Pons (tissue), 1 donor: ENCODE results near the gene OR51I2.

ENCODE experiments used
- DNase-seq: peaks from one replicate; pipeline ENCODE4 v3.0.0-alpha.2; 2016; ENCODE audit warnings: low spot score

Gene OR51I2

GRCh38 chr11:5505363-5506048, 56.4 kb downstream of the OR51I2 start:
- DNase-seq: no peak
